Endodermal cell (in vitro differentiated cells): ENCODE results near the gene DPF3. TPM values are rescaled to one million over a fixed set of nuclear protein-coding genes. Genes with fewer than 3 reads are reported as not detected.

Source experiments
- DNase-seq: peaks from one replicate; pipeline ENCODE4 v3.0.0-alpha.2; 2017
- H3K27ac ChIP-seq: 2 replicates; pipeline ENCODE4 v1.5.1; 2013; ENCODE audit warnings: mild to moderate bottlenecking, low read depth, low read length, moderate library complexity
- H3K27me3 ChIP-seq: 2 replicates; pipeline ENCODE4 v1.6.1; 2013; ENCODE audit warnings: mild to moderate bottlenecking, low read length, moderate library complexity; ENCODE audit not compliant: insufficient read depth, control insufficient read depth, poor library complexity, severe bottlenecking
- H3K36me3 ChIP-seq: 2 replicates; pipeline ENCODE4 v1.7.0; 2013; ENCODE audit warnings: mild to moderate bottlenecking, low read length, moderate library complexity; ENCODE audit not compliant: control insufficient read depth, insufficient read depth
- H3K4me1 ChIP-seq: one replicate; pipeline ENCODE4 v1.7.0; 2013; ENCODE audit warnings: low read length; ENCODE audit not compliant: control insufficient read depth, insufficient read depth
- H3K4me3 ChIP-seq: 2 replicates; pipeline ENCODE4 v1.5.1; 2013; ENCODE audit warnings: mild to moderate bottlenecking, low read length, moderate library complexity
- H3K9ac ChIP-seq: 2 replicates; pipeline ENCODE4 v1.6.1; 2013; ENCODE audit warnings: mild to moderate bottlenecking, low read length, moderate library complexity; ENCODE audit not compliant: poor library complexity, severe bottlenecking; ENCODE audit errors: extremely low read depth
- H3K9me3 ChIP-seq: 2 replicates; pipeline ENCODE4 v1.6.1; 2013; ENCODE audit warnings: mild to moderate bottlenecking, low read length, moderate library complexity; ENCODE audit not compliant: control insufficient read depth
- H3K27ac Mint-ChIP-seq: 2 replicates; pipeline ENCODE4 v1.8.0; 2020; ENCODE audit warnings: mixed read lengths
- H3K27me3 Mint-ChIP-seq: 2 replicates; pipeline ENCODE4 v1.8.0; 2021; ENCODE audit warnings: mild to moderate bottlenecking, mixed read lengths; ENCODE audit not compliant: insufficient read depth
- H3K36me3 Mint-ChIP-seq: 2 replicates; pipeline ENCODE4 v1.8.0; 2020; ENCODE audit warnings: low read depth, mixed read lengths
- H3K4me1 Mint-ChIP-seq: 2 replicates; pipeline ENCODE4 v1.8.0; 2020; ENCODE audit warnings: mixed read lengths
- H3K4me3 Mint-ChIP-seq: 2 replicates; pipeline ENCODE4 v1.8.0; 2020; ENCODE audit warnings: mild to moderate bottlenecking, moderate library complexity, mixed read lengths
- H3K9me3 Mint-ChIP-seq: 2 replicates; pipeline ENCODE4 v1.8.0; 2020; ENCODE audit warnings: mild to moderate bottlenecking, mixed read lengths
- WGBS, 2 experiments: methylation state at CpG; one replicate each; pipeline versions ENCODE4 v1.1.5 to v1.1.7; 2013; ENCODE audit warnings: missing lambda C conversion rate in 2 of 2, mixed read lengths in 1 of 2; ENCODE audit not compliant: insufficient coverage in 1 of 2, insufficient read length in 1 of 2; 5-methylcytosine and 5-hydroxymethylcytosine counted together
- total RNA-seq, 2 donors: library from RNA; stranded (reverse); fragmentation: NEBNext Ultra II Directional in 1 of 2; extraction: Animal tissue kit (Norgen Biotek cat#: 25700) in 1 of 2; gene quantifications; 2 replicates in 1 of 2; 3 replicates in 1 of 2; pipeline ENCODE4 v1.2.1, GENCODE V29; 2021
- TF ChIP-seq, protein P1 (sequence below): fragments of 200-600 bp; sonication (generic); conservative IDR thresholded peaks from 2 replicates; pipeline ENCODE4 v1.5.0; 2021; ENCODE audit warnings: antibody characterized with exemption, mild to moderate bottlenecking

Gene DPF3
- total RNA-seq, 2 donors from 2014 or later: not detected

DNA sequence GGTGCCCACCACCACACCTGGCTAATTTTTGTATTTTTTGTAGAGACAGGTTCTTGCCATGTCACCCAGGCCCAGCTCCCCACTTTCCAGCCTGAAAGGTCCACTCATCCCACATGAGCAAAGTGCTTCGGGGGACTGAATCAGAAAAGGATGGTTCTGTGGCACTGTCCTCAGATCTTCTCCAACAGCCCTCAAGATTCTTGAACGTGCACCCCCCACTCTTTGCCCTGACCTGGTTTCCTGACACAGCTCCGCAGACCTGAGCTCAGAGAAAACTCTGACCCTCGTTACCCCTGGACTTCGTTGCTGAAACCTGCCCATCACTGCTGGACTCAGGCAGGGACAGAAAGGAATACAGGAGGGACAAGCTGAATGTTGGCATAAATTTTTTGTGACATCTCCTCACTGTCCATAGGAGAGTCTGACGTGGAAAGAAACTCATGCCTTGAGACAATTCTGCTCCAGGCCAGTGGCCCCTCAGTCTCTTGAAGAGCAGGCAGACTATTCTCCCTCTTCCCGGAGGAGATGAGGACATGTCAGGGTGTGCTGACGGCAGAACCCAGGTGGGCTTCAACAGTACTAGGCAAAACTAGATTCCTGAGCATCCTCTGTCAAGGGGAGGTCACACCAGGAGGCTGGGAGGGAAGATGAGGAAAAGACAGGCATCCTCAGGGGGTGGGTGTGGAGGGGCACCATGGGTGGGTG, 149.3 kb downstream of the DPF3 start:
- TF ChIP-seq, protein P1, sequence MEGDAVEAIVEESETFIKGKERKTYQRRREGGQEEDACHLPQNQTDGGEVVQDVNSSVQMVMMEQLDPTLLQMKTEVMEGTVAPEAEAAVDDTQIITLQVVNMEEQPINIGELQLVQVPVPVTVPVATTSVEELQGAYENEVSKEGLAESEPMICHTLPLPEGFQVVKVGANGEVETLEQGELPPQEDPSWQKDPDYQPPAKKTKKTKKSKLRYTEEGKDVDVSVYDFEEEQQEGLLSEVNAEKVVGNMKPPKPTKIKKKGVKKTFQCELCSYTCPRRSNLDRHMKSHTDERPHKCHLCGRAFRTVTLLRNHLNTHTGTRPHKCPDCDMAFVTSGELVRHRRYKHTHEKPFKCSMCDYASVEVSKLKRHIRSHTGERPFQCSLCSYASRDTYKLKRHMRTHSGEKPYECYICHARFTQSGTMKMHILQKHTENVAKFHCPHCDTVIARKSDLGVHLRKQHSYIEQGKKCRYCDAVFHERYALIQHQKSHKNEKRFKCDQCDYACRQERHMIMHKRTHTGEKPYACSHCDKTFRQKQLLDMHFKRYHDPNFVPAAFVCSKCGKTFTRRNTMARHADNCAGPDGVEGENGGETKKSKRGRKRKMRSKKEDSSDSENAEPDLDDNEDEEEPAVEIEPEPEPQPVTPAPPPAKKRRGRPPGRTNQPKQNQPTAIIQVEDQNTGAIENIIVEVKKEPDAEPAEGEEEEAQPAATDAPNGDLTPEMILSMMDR: no peak
- Histone ChIP-seq H3K36me3 (no peaks in the 10 kb centered on the region), H3K4me1 (no peaks in the 10 kb centered on the region), H3K27me3 (no peaks in the 10 kb centered on the region), H3K27ac (no peak overlapping the region), H3K4me3 (no peak overlapping the region), H3K9me3 (no peaks in the 10 kb centered on the region), H3K9ac (no peak overlapping the region)
- Mint-ChIP-seq H3K4me3 (no peak overlapping the region), H3K4me1 (no peaks in the 10 kb centered on the region), H3K27me3 (peaks cover 3% of the 10 kb centered on the region), H3K27ac (no peak overlapping the region), H3K9me3 (peaks cover 23% of the 10 kb centered on the region), H3K36me3 (peaks cover 5% of the 10 kb centered on the region)
- DNase-seq: no peak
- 88 to 94% methylated on average over 5 to 8 of the region's 8 CpGs for WGBS, 2 experiments

DNA sequence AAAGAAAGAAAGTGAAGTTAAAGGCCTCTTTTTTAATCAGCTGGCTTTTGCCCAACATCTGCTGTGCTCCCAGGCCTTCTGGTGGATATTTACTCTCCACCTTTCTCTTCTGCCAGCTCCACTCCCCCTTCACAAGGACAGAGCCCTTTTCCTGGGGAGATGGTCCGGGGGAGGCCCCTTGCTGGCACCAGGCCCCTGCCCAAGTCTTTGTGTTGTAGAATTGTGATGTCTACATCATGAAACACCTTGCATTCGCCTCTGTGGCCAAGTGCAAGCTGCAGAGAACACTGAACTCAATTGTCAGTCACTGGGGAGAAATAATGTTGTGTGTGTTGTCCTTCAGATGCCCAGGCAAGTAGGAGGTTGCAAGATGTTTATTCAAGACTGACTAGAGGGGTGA, 150.3 kb downstream of the DPF3 start:
- peaks cover 3% of the 10 kb centered on the region for H3K27me3 Mint-ChIP-seq

DNA sequence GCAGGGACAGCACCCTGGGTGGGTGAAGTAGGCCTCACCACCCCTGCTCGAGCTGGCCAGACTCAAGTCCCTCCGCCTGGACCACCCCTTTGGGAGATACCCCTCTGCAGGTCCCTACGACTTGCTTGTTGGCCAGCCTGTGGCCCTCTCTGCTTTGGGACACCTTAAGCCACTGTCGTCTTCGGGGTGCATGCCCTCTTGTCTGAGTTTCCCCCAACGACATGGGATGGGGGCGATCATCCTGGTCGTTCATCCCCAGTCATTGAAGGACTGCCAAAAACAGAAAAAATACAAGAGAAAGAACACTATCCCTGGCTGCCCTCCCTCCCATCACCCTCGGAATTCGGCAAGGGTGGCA, 151.1 kb downstream of the DPF3 start:
- no peak overlapping the region for H3K27ac ChIP-seq
- no peaks in the 10 kb centered on the region for H3K36me3 ChIP-seq
- TF ChIP-seq, protein P1: no peak
- no peaks in the 10 kb centered on the region for H3K4me1 ChIP-seq
- H3K27me3 ChIP-seq: no peaks in the 10 kb centered on the region
- H3K9me3 ChIP-seq: no peaks in the 10 kb centered on the region
- peaks cover under 1% of the 10 kb centered on the region for H3K4me1 Mint-ChIP-seq
- H3K27me3 Mint-ChIP-seq: no peaks in the 10 kb centered on the region
- no peak overlapping the region for H3K9ac ChIP-seq
- no peak overlapping the region for H3K4me3 Mint-ChIP-seq
- no peaks in the 10 kb centered on the region for H3K36me3 Mint-ChIP-seq
- no peak overlapping the region for H3K4me3 ChIP-seq
- H3K9me3 Mint-ChIP-seq: peaks cover 6% of the 10 kb centered on the region
- 94 to 98% methylated on average over 4 to 10 of the region's 10 CpGs for WGBS, 2 experiments
- H3K27ac Mint-ChIP-seq: no peak overlapping the region
- no peak for DNase-seq

More for the DNA sequence above, 150.3 kb downstream of the DPF3 start:
- H3K4me1 Mint-ChIP-seq: no peaks in the 10 kb centered on the region
- DNase-seq: no peak
- WGBS, 2 experiments: 84% methylated on average over 2 of the region's 2 CpGs; no CpG with 5 or more reads in 1 of the 2 experiments
- H3K4me3 Mint-ChIP-seq: no peak overlapping the region
- H3K9me3 Mint-ChIP-seq: peaks cover 14% of the 10 kb centered on the region
- TF ChIP-seq, protein P1: no peak
- Histone ChIP-seq H3K27ac (no peak overlapping the region), H3K4me3 (no peak overlapping the region), H3K9me3 (no peaks in the 10 kb centered on the region), H3K4me1 (no peaks in the 10 kb centered on the region), H3K36me3 (no peaks in the 10 kb centered on the region), H3K27me3 (no peaks in the 10 kb centered on the region), H3K9ac (no peak overlapping the region)
- peaks cover 5% of the 10 kb centered on the region for H3K36me3 Mint-ChIP-seq
- H3K27ac Mint-ChIP-seq: no peak overlapping the region
